GM13977 (cell line): ENCODE measurements around the gene PLCD1.

ENCODE experiments used
- DNase-seq: peaks from one replicate; pipeline ENCODE4 v3.0.0; 2012; ENCODE audit warnings: low spot score
- CTCF ChIP-seq: IDR thresholded peaks from 2 replicates; pipeline ENCODE4 v1.5.1; 2012; ENCODE audit warnings: mild to moderate bottlenecking, control low read depth; ENCODE audit not compliant: insufficient read depth; ENCODE audit errors: extremely low read depth, missing control alignments
- in situ Hi-C: fragments of 300-500 bp; cut with MboI; formaldehyde crosslinking; loops from one replicate; pipeline ENCODE4 v1.12.0; 2022; ENCODE audit warnings: low sequenced_read_pairs, low pct_unique_long_range_greater_than_20kb, mixed read lengths, inconsistent platforms; ENCODE audit not compliant: unreplicated experiment

Gene PLCD1

DNA sequence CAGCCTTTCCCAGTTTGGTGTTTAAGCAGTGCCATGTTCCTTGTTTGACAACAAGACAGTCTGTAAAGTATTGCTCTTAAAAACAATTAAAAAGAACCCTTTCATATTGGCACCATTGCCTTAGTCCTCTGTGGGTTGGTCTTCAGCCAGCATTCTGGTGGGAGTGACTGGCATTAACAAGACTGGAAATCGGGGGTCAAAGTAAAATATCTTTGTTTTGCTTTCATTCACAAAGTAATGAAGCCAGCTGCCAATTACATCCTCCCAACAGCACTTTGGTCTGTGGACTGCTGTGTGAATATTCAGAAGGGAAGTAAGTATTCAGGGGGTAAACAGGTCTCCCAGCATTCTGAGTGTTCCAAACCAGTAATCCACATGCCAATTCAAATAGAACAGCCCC lies 47.1 kb downstream of the PLCD1 start:
- in situ Hi-C loops, result no loop called here
- no peak for TF ChIP-seq CTCF
- DNase-seq, result no peak

DNA sequence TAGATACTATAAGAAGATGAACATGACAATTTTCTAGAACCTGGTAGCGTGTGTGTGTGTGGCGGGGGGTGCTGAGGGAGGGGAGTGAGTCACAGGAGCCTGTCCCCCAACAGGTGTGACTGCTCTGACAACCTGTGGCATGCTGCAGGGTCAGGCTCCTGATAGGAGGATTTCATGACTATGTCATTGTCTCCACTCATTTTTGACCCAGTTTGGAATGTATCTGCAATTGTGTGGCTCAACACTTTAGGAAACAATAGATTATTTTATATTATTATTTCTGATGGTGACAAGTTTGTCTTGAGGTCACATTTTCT lies 48.1 kb downstream of the PLCD1 start:
- DNase-seq, result no peak
- in situ Hi-C loops, result no loop called here
- TF ChIP-seq CTCF, result no peak

- no peak for TF ChIP-seq CTCF
- in situ Hi-C loops, result no loop called here
- DNase-seq, result no peak
Observed at GRCh38 chr3:37980462-37981347, 48.7 kb downstream of the PLCD1 start.

- in situ Hi-C loops, result no loop called here
- DNase-seq, result no peak
- TF ChIP-seq CTCF, result no peak
Observed at GRCh38 chr3:37979541-37980461, 49.6 kb downstream of the PLCD1 start.

DNA sequence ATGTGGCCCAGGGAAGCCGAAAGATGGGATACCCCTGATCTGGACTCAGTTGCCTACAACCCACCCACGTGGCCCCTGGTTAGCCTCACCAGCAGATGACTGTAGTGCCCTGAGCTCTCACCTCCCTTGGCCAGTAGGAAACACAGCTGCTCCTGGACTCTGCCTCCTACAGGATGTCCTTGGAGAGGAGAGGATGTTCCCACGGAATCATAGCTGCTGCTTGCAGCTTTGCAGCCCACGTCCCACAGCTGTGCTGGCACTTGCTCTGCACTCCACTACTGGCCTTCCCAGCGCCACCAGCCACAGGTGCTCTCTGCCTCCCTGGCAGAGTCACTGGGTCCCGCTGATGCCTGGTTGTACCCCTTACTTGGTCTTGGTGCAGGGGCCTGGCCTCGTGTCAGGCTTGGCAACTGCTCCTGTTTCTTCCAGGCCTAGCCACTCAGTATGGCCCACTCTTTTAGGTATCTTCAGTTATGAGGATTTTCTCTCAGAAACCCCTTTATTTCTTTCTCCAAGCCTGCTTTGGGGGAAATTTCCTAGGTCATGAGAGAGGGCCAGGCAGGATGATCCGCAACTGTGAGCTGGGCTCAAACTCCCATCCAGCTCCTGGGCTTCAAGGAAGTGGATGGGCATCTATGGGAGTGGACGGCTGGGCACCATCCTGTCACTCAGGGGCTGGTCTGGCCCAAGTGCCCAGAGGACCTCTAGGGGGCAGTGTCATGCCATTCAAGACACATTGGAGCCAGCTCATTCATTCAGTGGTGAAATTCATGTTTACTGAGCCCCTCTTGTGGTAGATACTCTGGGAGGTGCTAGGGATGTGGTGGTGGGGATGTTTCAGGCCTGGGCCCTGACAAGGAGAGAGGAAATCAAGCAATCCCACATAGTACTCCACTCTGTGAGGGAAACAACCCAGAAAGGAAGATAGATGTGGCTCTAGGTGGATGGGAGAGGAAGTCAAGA lies 55.0 kb downstream of the PLCD1 start:
- in situ Hi-C loops, result no loop called here
- DNase-seq, result peak; percentile 75
- TF ChIP-seq CTCF, result peak; percentile 90
